ENCODE measurements around the gene DNAH12.
"Not testable (repeated sequence)": the region's sequence is repeated elsewhere in the genome, so short reads cannot be mapped to it uniquely, and the experiment has no call there.

GRCh38 chr3:57303520-57303919, 240.6 kb downstream of the DNAH12 start:
- TF ChIP-seq POLR2A (IDR thresholded peaks at IDR 0.05; ENCODE audit: low read length); GATA1 (IDR thresholded peaks at IDR 0.05; ENCODE audit: low read depth, low read length): not testable (repeated sequence)
